Measurements from ENCODE around the gene LIN54.
"Not testable (repeated sequence)": the region's sequence is repeated elsewhere in the genome, so short reads cannot be mapped to it uniquely, and the experiment has no call there.

The LIN54 gene

DNA sequence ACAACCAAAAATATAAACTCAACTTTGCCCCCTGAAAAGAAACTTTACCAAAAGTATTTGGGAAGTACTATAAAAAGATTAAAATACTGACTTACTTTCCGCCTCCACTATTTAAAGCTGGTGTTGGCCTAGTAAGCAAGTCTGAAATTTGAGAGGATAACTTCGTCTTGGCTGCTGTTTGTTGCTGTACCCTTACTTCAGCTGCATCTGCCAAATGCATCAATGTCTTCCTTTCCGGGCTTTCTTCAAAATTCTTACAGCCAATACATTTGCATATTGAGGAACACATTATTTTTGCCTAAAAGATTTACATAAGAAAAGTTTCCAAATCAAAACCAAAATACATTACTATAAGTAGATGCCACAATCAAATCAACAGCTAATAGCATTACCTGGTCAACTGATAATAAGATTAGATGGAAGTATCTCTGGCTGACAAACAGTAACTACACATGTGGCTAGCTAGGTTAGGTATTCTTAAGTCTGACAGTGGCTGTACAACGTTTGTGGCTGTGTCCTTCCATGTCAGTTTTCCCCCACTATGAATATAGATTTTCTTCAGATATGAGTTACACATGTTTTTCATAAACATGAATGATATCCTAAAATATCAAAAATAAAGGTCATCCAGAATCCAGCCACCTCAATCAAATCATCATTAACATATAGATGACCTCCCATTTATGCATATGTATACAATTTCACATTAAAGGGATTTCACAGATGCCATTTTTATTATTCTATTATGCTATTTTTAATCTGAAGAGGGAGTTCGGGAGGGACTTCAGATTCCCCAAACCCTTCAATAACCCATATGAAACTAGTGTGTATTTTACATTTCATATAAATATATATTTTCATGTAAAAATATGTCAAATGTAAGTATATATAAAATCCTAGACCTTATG lies 79.5 kb downstream of the LIN54 start:
- no peak for DNase-seq

DNA sequence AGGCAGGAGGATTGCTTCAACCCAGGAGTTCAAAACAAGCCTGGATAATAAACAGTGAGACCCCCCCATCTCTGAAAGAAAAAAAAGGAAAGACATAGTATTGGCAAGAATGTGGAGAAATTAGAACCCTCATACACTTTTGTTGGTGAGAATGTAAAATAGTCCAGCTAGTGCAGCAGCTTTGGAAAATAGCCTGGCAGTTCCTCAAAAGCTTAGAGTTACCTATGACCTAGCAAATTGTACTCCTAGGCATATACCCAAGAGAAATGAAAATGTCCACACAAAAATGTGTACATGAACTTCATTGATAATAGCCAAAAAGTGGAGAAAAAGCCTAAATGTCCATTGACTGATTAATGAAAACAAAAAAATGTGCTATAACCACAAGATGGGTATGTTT lies 88.8 kb downstream of the LIN54 start:
- no peak for DNase-seq

- DNase-seq: no peak
These were observed 91.2 kb downstream of the LIN54 start for GRCh38 chr4:82919386-82919785.

DNA sequence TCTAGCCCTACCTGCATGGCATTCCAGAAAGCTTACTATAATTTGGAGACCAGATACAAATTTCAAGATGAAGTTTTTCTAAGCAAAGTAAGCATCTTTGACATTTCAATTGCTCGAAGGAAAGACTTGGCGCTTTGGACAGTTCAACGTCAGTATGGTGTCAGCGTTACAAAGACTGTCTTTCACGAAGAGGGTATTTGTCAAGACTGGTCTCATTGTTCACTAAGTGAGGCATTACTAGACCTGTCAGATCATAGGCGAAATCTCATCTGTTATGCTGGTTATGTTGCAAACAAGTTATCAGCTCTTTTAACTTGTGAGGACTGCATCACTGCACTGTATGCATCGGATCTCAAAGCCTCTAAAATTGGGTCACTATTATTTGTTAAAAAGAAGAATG lies 92.5 kb downstream of the LIN54 start:
- no peak for DNase-seq

- DNase-seq: not testable (repeated sequence)
These were observed 96.7 kb downstream of the LIN54 start for GRCh38 chr4:82913968-82914367.

DNA sequence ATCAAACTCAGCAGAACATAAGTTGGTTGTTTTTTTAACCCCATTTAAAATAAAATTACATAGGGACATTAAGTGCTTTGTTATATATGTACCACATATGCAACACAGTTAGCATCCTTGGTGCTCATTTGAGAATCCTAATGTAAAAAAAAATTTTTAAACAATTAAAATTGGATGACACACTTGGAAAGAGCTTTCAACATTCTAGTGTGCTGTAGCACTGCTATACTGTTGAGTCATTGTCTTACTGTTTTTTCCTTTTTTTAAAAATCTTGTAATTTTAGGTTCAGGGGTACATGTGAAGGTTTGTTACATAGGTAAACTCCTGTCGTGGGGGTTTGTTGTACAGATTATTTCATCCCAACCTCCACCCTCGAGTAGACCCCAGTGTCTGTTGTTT lies 97.3 kb downstream of the LIN54 start:
- no peak for DNase-seq

DNA sequence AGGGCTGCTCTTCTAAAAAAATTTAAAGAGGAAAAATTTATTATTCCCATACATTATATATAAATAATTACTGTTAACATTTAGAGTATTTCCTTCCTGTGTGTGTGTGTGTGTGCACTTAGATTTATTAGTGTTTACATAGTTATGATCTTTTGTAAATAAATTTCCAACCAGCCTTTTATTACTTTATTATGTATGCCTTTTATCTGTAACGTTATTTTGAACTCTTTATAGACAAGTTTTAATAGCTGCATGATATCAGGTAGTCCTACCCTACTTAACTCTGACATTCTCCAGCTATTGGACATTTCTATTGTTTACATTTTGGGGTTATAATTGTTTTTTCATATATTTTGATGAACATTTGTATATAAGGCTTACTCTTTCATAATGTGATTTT lies 101.3 kb downstream of the LIN54 start:
- DNase-seq: no peak

DNA sequence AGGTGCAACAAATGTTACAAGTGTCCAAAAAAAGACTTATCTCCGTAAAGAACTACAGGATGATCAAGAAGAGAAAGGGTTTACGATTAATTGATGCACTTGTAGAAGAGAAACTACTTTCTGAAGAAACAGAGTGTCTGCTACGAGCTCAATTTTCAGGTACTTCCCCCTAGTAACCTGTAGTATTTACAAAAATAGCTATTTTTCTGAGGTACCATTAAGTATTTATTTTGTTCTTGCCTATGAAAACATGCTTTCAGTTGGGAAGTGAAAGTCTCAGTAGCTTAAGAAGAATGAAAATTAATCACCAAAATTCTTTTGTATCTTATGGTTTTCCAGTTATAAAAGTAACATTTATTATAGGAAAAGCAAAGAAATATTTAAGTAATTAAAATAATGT lies 104.2 kb downstream of the LIN54 start:
- no peak for DNase-seq

DNA sequence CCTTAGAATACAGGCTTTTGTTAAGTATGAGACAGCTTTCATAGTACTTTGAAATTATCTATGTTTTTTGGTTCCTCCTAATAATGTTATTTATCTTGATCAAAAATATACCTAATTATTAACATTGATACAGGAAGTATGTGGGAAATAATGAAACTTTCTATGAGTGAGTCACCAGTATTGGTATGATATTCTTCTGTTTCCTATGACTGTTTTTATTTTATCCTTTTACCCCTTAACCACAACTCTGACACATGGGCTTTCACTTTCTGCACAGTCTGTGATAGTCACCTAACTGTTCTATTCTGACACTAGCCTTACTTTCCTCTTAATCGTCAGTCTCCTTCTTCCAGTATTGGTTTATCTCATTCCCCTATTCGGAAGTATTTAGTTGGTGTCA lies 105.4 kb downstream of the LIN54 start:
- no peak for DNase-seq

GRCh38 chr4:82903737-82904136 lies 106.9 kb downstream of the LIN54 start:
- DNase-seq: no peak

DNA sequence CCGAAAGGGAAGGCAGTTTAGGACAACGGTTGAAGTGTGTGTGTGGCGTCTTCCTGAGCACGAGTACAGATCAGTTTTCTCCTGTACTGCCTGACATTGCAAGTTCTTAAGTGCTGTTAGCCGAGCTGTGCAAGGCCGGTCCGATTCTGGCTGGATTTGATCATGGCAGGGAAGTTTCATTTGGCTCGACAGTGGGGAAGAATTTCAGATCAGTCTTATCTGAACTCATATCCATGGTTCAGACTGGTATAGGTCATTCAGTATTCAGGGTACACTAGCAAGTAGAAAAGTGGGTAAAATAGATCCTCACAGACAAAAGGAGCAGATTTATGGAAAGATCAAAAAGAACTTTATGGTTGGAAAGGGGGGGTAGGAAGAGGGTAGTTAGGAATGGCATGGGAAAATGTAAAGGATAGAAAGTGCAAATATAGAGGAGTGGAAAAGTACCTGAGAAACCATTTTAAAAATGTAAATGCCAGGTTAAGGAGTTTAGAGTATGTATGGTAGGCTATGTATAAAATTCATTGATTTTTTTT lies 109.4 kb downstream of the LIN54 start:
- DNase-seq: no peak

- DNase-seq: peak; percentile 96
These were observed 110.0 kb downstream of the LIN54 start, which contains the start of gene THAP9 for GRCh38 chr4:82900411-82901182. TSS of gene THAP9 (plus strand) at chr4:82900735. CDS start at chr4:82900803, 68 bp downstream.

- no peak for DNase-seq
These were observed 110.6 kb downstream of the LIN54 start for GRCh38 chr4:82900066-82900410.

- DNase-seq: no peak
These were observed 111.1 kb downstream of the LIN54 start for GRCh38 chr4:82899374-82900065.

DNA sequence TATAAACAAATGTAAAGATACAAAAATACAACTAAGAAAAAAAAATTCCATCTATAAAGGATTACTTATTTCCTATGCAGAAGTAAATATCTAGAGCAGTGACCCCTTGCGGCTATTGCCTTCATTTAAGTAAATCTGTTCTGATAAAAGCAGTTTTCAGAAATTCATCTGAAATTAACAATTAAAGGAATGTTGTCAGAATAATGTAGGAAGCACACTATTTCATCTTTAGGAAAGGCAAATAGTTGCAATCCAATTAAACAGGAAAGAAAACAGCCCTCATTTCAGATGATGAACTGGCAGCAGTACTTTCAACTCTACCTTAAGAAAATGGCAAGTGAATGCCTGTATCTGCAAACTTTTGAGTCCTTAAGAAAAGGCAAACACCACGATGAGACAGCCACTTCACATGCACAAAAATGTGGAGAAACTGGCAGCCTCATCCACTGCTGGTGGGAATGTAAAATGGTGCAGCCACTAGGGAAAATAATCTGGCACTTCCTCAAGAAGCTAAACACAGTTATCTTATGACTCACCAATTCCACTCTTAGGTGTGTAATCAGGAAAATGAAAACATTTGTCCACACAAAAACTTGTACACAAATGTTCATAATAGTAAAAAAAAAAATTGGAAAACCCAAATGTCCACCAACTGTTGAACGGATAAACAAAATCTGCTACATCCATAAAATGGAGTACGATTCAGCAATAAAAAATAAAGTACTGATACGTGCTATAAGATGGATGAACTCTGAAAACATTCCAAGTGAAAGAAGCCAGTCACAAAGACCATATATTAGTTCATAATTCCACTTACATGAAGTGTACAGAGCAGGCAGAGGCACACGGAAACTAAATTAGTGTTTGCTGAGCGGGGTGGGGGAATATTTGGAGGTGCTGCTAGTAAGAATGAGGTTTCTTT lies 112.0 kb downstream of the LIN54 start:
- DNase-seq: no peak

- no peak for DNase-seq
These were observed 113.9 kb downstream of the LIN54 start for GRCh38 chr4:82896755-82897154.

- no peak for DNase-seq
These were observed 116.7 kb downstream of the LIN54 start for GRCh38 chr4:82893942-82894341.

GRCh38 chr4:82892467-82892802 lies 118.2 kb downstream of the LIN54 start:
- no peak for DNase-seq

- no peak for DNase-seq
These were observed 118.7 kb downstream of the LIN54 start for GRCh38 chr4:82891707-82892466.

DNA sequence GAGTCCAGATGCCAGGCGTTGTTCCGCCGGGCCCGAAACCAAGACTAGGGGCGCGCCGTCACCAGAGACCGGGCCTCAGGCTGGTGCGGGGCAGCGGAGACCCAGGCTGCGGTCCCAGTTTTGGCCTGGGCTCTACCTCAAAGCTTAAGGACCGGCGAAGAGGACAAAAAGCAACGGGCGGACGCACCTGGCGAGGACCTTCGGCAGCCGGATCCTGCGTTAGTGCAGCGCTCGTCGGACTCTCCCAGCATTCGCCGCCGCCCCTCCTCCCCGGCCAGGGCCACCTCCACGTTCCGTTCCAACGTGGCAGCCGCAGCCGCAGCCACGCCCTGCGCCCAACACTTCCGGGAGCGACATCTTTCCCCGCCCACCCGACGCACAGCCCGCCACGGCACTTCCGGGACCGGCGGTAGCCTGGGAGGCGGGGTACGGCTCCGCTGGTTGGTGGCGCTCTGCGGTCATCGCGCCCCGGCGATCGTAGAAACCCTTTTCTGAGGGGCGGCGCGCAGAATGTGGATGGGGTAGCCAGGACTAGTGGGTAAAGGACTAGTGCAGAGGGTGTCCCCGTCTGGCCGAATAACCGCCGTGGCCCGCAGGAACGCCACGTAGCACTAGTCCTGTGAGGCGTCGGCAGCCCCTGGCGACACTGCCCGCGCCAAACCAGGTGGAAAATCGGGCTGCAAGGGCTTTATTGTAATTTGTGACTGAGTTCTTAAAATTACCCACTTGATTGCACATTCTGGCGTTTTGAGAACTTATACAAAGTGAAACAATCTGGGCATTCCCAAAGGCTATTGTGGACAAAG lies 119.5 kb downstream of the LIN54 start, which contains the start of gene SEC31A:
SEC31A (minus strand) TSS at position 253 of the 806 bp plus-strand sequence. CDS start 9,217 bp downstream, outside the sequence.
- peak; percentile 54 for DNase-seq
